ENCODE measurements around the gene GSTM3.

DNA sequence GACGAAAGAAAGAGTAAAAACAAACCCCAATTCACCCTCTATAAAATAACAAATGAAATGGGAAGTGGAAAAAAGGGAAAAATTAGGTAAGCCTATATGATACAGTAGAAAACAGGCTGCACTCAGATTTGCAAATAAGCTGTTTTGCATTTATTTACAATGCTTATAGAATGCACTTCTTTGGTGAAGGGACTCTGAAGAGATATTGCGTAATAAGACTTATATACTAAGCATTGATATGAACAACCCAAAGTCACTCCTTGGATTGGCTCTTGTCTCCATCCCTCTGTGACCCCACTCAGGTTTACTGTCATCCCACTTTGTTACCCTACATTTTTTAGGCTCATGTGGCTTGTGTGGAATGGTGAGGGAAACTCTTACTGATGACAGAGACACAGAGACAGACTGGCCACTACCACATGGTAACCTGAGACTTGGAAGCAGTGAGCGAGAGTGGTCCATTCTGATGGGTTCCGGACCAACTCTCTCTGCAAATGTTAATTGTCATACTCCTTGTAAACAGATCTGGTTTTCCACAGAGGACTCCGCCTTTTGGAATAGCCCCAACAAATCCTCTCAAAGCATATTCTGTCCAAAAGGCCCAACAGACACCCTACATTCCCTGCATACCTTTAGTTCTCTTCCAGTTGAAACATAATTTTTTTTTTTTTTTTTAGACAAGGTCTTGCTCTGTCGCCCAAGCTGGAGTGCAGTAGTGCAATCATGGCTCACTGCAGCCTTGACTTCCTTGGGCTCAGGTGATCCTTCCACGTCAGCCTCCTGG, 17.7 kb downstream of the GSTM3 start:
- TF ChIP-seq, protein P1, sequence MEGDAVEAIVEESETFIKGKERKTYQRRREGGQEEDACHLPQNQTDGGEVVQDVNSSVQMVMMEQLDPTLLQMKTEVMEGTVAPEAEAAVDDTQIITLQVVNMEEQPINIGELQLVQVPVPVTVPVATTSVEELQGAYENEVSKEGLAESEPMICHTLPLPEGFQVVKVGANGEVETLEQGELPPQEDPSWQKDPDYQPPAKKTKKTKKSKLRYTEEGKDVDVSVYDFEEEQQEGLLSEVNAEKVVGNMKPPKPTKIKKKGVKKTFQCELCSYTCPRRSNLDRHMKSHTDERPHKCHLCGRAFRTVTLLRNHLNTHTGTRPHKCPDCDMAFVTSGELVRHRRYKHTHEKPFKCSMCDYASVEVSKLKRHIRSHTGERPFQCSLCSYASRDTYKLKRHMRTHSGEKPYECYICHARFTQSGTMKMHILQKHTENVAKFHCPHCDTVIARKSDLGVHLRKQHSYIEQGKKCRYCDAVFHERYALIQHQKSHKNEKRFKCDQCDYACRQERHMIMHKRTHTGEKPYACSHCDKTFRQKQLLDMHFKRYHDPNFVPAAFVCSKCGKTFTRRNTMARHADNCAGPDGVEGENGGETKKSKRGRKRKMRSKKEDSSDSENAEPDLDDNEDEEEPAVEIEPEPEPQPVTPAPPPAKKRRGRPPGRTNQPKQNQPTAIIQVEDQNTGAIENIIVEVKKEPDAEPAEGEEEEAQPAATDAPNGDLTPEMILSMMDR (IDR thresholded peaks at IDR 0.05) = no peak
- TF ChIP-seq POLR2A (IDR thresholded peaks at IDR 0.05) = no peak
